ENCODE data around the gene DALRD3.
A peak's percentile ranks its signal among the peaks of the same experiment; 100 is the strongest.

The DALRD3 gene

GRCh38 chr3:49027634-49028033 lies 9.3 kb upstream of the DALRD3 start:
- H3K4me3 ChIP-seq (ENCODE audit: low read length) = peak overlapping the region; percentile 97
- DNase-seq (ENCODE audit: low read depth) = no peak
- no peak for TF ChIP-seq CTCF (IDR thresholded peaks at IDR 0.05; ENCODE audit: insufficient read depth, low read depth, low read length, missing control alignments)

GRCh38 chr3:49026536-49026935 lies 8.2 kb upstream of the DALRD3 start:
- no peak overlapping the region for H3K4me3 ChIP-seq (ENCODE audit: low read length)
- TF ChIP-seq CTCF (IDR thresholded peaks at IDR 0.05; ENCODE audit: insufficient read depth, low read depth, low read length, missing control alignments) = no peak
- DNase-seq (ENCODE audit: low read depth) = no peak

GRCh38 chr3:49025793-49026520 lies 7.6 kb upstream of the DALRD3 start:
- H3K4me3 ChIP-seq (ENCODE audit: low read length) = no peak overlapping the region
- no peak for TF ChIP-seq CTCF (IDR thresholded peaks at IDR 0.05; ENCODE audit: insufficient read depth, low read depth, low read length, missing control alignments)
- no peak for DNase-seq (ENCODE audit: low read depth)

- no peak overlapping the region for H3K4me3 ChIP-seq (ENCODE audit: low read length)
Measured at GRCh38 chr3:49025005-49025792, 6.8 kb upstream of the DALRD3 start.

DNA sequence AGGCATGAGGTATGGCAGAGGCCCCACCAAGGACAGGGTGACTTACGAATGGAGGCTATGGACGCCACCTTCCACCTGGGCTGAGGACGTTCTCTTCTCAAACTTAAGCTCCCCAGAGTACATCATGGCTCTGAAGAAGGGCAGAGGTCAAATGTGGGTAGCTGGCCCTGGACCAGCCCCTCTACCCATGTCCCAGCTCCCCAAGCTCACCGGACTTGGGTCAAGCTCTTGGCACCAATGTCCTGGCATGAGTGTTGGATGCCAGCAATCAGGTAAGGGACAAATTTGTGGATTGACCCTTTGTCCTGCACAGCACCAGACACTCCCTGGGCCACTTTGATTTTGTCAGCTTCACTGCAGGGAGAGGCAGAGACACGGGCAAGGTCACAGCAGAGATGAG lies 6.1 kb upstream of the DALRD3 start:
- no peak for DNase-seq (ENCODE audit: low read depth)
- TF ChIP-seq CTCF (IDR thresholded peaks at IDR 0.05; ENCODE audit: insufficient read depth, low read depth, low read length, missing control alignments) = no peak

More at GRCh38 chr3:49025005-49025792, 6.8 kb upstream of the DALRD3 start:
- no peak for DNase-seq (ENCODE audit: low read depth)
- TF ChIP-seq CTCF (IDR thresholded peaks at IDR 0.05; ENCODE audit: insufficient read depth, low read depth, low read length, missing control alignments) = no peak

DNA sequence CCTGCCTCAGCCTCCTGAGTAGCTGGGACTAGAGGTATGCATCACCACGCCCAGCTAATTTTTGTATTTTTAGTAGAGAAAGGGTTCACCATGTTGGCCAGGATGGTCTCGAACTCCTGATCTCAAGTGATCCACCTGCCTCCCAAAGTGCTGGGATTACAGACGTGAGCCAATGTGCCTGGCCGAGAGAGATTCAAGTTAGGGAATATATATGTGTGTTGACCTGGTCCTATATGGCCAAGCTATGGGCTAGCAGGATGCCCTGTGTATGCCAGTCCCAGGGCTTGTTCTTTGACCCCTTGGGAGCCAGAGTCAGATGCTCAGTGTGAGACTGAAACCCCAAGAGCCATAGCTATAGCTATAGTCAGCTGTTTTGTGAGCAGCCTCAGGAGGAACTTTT lies 5.4 kb upstream of the DALRD3 start:
- no peak overlapping the region for H3K4me3 ChIP-seq (ENCODE audit: low read length)
- no peak for DNase-seq (ENCODE audit: low read depth)
- no peak for TF ChIP-seq CTCF (IDR thresholded peaks at IDR 0.05; ENCODE audit: insufficient read depth, low read depth, low read length, missing control alignments)

More for the DNA sequence above, 6.1 kb upstream of the DALRD3 start:
- no peak overlapping the region for H3K4me3 ChIP-seq (ENCODE audit: low read length)
